NT2/D1 (cell line): Measurements from ENCODE around the gene IRF8.

Experiments used
- SUZ12 ChIP-seq: IDR thresholded peaks from 2 replicates; pipeline ENCODE4 v1.6.1; 2011; ENCODE audit not compliant: insufficient read length, insufficient read depth; ENCODE audit errors: extremely low read depth
- YY1 ChIP-seq: IDR thresholded peaks from 2 replicates; pipeline ENCODE4 v1.6.1; 2011; ENCODE audit not compliant: insufficient read length, insufficient read depth
- ZNF274 ChIP-seq: IDR thresholded peaks from 2 replicates; pipeline ENCODE4 v1.6.1; 2011; ENCODE audit warnings: mild to moderate bottlenecking, low read depth, low read length

DNA sequence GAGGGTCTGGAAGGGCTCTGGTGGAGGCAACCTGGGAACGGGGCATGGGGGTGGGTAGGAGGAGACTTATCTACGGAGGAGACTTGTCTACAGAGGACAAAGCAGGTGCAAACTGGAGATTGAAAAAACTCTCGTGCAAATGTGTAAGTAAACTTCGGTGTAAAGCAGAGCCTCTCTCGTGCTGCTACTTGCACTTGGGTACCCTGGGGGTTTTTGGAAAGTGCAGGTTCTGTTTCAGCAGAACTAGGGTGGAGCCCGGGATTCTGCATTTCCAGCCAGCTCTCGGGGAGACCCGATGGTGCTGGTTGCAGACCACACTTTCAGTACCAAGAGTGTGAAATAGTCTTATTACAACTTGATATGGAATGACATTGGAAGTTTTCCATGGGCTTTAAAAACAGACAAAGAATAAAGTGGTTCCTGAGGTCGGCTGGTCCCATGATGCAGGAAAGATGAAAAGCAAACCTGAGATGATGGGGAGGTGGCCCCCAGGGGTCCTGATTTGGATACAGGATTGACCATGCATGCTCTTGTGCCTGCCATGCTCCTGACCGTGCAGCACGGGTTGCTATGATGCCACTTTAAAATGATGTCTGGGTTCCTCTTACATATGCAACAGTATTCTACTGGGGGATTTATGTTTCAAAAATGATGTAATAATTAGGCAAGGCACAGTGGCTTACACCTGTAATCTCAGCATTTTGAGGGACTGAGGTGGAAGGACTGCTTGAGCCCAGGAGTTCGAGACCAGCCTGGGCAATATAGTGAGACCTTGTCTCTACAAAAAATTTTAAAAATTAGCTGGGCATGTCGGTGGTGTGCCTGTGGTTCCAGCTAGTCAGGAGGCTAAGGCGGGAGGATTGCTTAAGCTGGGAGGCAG lies 69.3 kb downstream of the IRF8 start:
- TF ChIP-seq YY1: no peak
- no peak for TF ChIP-seq ZNF274
- TF ChIP-seq SUZ12: no peak
